Subcutaneous adipose tissue (tissue), 4 donors: ENCODE results near the gene SLC36A3. TPM values are rescaled to one million over a fixed set of nuclear protein-coding genes. Genes with fewer than 3 reads are reported as not detected.

ENCODE experiments used
- CTCF ChIP-seq: fragments of 450-650 bp; IDR thresholded peaks from one replicate; pipeline ENCODE4 v1.5.1; 2016; ENCODE audit warnings: low read depth, mild to moderate bottlenecking, control low read depth, antibody characterized with exemption, moderate library complexity
- total RNA-seq, 4 donors: library from RNA; depleted of rRNA; stranded (reverse); fragments of >200 nt; gene quantifications; one replicate each; pipeline ENCODE4 v1.1.0, GENCODE V29; 2016

The SLC36A3 gene
- total RNA-seq, 4 donors from 2014 or later: not detected

- TF ChIP-seq CTCF: no peak
Observed at GRCh38 chr5:151318850-151319732, 15.5 kb upstream of the SLC36A3 start.

GRCh38 chr5:151317871-151318270, 14.3 kb upstream of the SLC36A3 start:
- TF ChIP-seq CTCF: no peak

GRCh38 chr5:151315998-151316597, 12.5 kb upstream of the SLC36A3 start:
- no peak for TF ChIP-seq CTCF

- TF ChIP-seq CTCF: no peak
Observed at GRCh38 chr5:151313357-151313756, 9.8 kb upstream of the SLC36A3 start.

GRCh38 chr5:151312756-151313324, 9.3 kb upstream of the SLC36A3 start:
- no peak for TF ChIP-seq CTCF

- TF ChIP-seq CTCF: no peak
Observed at GRCh38 chr5:151310932-151311331, 7.4 kb upstream of the SLC36A3 start.
